H1 (cell line): ENCODE data around the gene CDH15. TPM values are rescaled to one million over a fixed set of nuclear protein-coding genes. Genes with fewer than 3 reads are reported as not detected.

ENCODE experiments used
- CTCF ChIA-PET: fragments of 300-600 bp; sonication (Branson Sonifier 250); formaldehyde crosslinking; loops from one replicate; lab custom pipeline; 2021; ENCODE audit not compliant: partially characterized antibody; lab: Charles Lee
- POLR2A ChIA-PET: fragments of 300-600 bp; sonication (Branson Sonifier 250); formaldehyde crosslinking; loops from one replicate; lab custom pipeline; 2021; ENCODE audit warnings: inconsistent platforms; ENCODE audit not compliant: partially characterized antibody; lab: Charles Lee
- DNase-seq, 2 experiments: peaks; one replicate each; pipeline versions ENCODE4 v3.0.0 to v3.0.0-alpha.2; 2010 to 2022; ENCODE audit warnings: low spot score in 2 of 2, low read depth in 1 of 2, mixed read lengths in 1 of 2
- FAIRE-seq: peaks from 2 replicates; lab custom pipeline; 2011; peaks lifted over from hg19 to GRCh38; lab: Jason Lieb, UNC
- H2AFZ ChIP-seq: 2 replicates; pipeline ENCODE4 v1.8.1; 2012; ENCODE audit warnings: low read length, inconsistent platforms
- H2AK5ac ChIP-seq: 2 replicates; pipeline ENCODE4 v1.6.1; 2013; ENCODE audit warnings: low read depth, low read length
- H2BK120ac ChIP-seq: replicated peaks from 2 replicates; pipeline ENCODE3; 2013; ENCODE audit warnings: low read depth, low read length, inconsistent platforms
- H2BK12ac ChIP-seq: 2 replicates; pipeline ENCODE4 v1.6.1; 2013; ENCODE audit warnings: low read depth, low read length
- H2BK15ac ChIP-seq: 2 replicates; pipeline ENCODE4 v1.6.1; 2013; ENCODE audit warnings: low read length
- H2BK20ac ChIP-seq: 2 replicates; pipeline ENCODE4 v1.6.1; 2013; ENCODE audit warnings: low read length
- H2BK5ac ChIP-seq: 2 replicates; pipeline ENCODE4 v1.6.1; 2013; ENCODE audit warnings: low read depth, low read length
- H3K14ac ChIP-seq: 2 replicates; pipeline ENCODE4 v1.6.1; 2013; ENCODE audit warnings: inconsistent platforms; ENCODE audit not compliant: insufficient read length
- H3K18ac ChIP-seq: 2 replicates; pipeline ENCODE4 v1.6.1; 2013; ENCODE audit warnings: low read length; ENCODE audit errors: extremely low read depth
- H3K23ac ChIP-seq: 2 replicates; pipeline ENCODE4 v1.6.1; 2013; ENCODE audit warnings: inconsistent platforms; ENCODE audit not compliant: insufficient read length
- H3K23me2 ChIP-seq: 2 replicates; pipeline ENCODE4 v1.6.1; 2013; ENCODE audit warnings: low read depth, low read length
- H3K27ac ChIP-seq: 2 replicates; pipeline ENCODE4 v1.6.1; 2011; ENCODE audit warnings: low read depth, low read length, inconsistent platforms
- H3K27me3 ChIP-seq, 4 experiments: replicated peaks in 1 of 4; 1 replicate in 1 of 4; 2 replicates in 3 of 4; pipeline versions ENCODE4 v1.6.1 to v1.8.1; 2011 to 2013; ENCODE audit warnings: low read length in 3 of 4, mild to moderate bottlenecking in 3 of 4, inconsistent platforms in 2 of 4, mixed read lengths in 2 of 4, moderate library complexity in 1 of 4; ENCODE audit not compliant: control insufficient read depth in 3 of 4, insufficient read depth in 3 of 4; ENCODE audit errors: extremely low read depth in 1 of 4
- H3K36me3 ChIP-seq, 4 experiments: 2 replicates each; pipeline versions ENCODE4 v1.6.1 to v1.8.1; 2011 to 2013; ENCODE audit warnings: mild to moderate bottlenecking in 4 of 4, low read length in 3 of 4, moderate library complexity in 2 of 4, control low read depth in 1 of 4, inconsistent platforms in 1 of 4; ENCODE audit not compliant: insufficient read depth in 4 of 4, control insufficient read depth in 2 of 4
- H3K4ac ChIP-seq: replicated peaks from 2 replicates; pipeline ENCODE3; 2013; ENCODE audit warnings: low read length, low read depth, mixed read lengths, inconsistent platforms; ENCODE audit not compliant: insufficient read length
- H3K4me1 ChIP-seq, 4 experiments: replicated peaks in 1 of 4; 1 replicate in 1 of 4; 2 replicates in 3 of 4; pipeline versions ENCODE4 v1.6.1 to v1.8.1; 2011 to 2013; ENCODE audit warnings: low read length in 3 of 4, inconsistent platforms in 2 of 4, mixed read lengths in 1 of 4; ENCODE audit not compliant: insufficient read depth in 4 of 4, control insufficient read depth in 3 of 4
- H3K4me2 ChIP-seq, 2 experiments: 2 replicates each; pipeline versions ENCODE4 v1.6.1 to v1.8.1; 2011 to 2013; ENCODE audit warnings: low read depth in 2 of 2, low read length in 2 of 2, control low read depth in 1 of 2, inconsistent platforms in 1 of 2, mild to moderate bottlenecking in 1 of 2; ENCODE audit not compliant: insufficient read depth in 1 of 2
- H3K4me3 ChIP-seq, 4 experiments: fragments of 200-600, 300-600 bp in 1 of 4; sonication (generic), shearing (Covaris generic), sonication (Bioruptor Twin) in 1 of 4; 2 replicates each; pipeline versions ENCODE4 v1.5.1 to v1.8.1; 2011 to 2016; ENCODE audit warnings: low read length in 4 of 4, low read depth in 3 of 4, control low read depth in 2 of 4, inconsistent platforms in 2 of 4, mild to moderate bottlenecking in 2 of 4, mixed read lengths in 1 of 4, moderate library complexity in 1 of 4; ENCODE audit not compliant: insufficient read depth in 2 of 4; ENCODE audit errors: extremely low read depth in 1 of 4
- H3K56ac ChIP-seq: replicated peaks from 2 replicates; pipeline ENCODE3; 2013; ENCODE audit warnings: low read depth, mild to moderate bottlenecking, mixed read lengths, low read length, inconsistent platforms; ENCODE audit not compliant: insufficient read length
- H3K79me1 ChIP-seq: 2 replicates; pipeline ENCODE4 v1.6.1; 2013; ENCODE audit warnings: low read depth, low read length, control low read depth
- H3K79me2 ChIP-seq, 2 experiments: 2 replicates each; pipeline versions ENCODE4 v1.6.1 to v1.8.1; 2012 to 2013; ENCODE audit warnings: low read length in 2 of 2, mild to moderate bottlenecking in 2 of 2, inconsistent platforms in 1 of 2; ENCODE audit not compliant: insufficient read depth in 2 of 2, control insufficient read depth in 1 of 2
- H3K9ac ChIP-seq, 4 experiments: replicated peaks in 1 of 4; 1 replicate in 1 of 4; 2 replicates in 3 of 4; pipeline versions ENCODE4 v1.6.1 to v1.8.1; 2011 to 2013; ENCODE audit warnings: low read depth in 3 of 4, low read length in 3 of 4, control low read depth in 2 of 4, mild to moderate bottlenecking in 2 of 4, moderate library complexity in 2 of 4, inconsistent platforms in 1 of 4; ENCODE audit errors: extremely low read depth in 1 of 4
- H3K9me3 ChIP-seq, 2 experiments: 2 replicates each; pipeline versions ENCODE4 v1.6.1 to v1.8.1; 2012 to 2013; ENCODE audit warnings: mild to moderate bottlenecking in 2 of 2, moderate library complexity in 2 of 2, control low read depth in 1 of 2, inconsistent platforms in 1 of 2, low read depth in 1 of 2, low read length in 1 of 2, mixed read lengths in 1 of 2; ENCODE audit not compliant: insufficient read depth in 2 of 2
- H4K20me1 ChIP-seq, 2 experiments: replicated peaks in 1 of 2; 2 replicates each; pipeline versions ENCODE3 to v1.8.1; 2011 to 2013; ENCODE audit warnings: inconsistent platforms in 2 of 2, low read length in 2 of 2, mild to moderate bottlenecking in 1 of 2; ENCODE audit not compliant: insufficient read depth in 2 of 2, control insufficient read depth in 1 of 2
- H4K5ac ChIP-seq: 2 replicates; pipeline ENCODE4 v1.6.1; 2013; ENCODE audit warnings: low read length, low read depth, mixed read lengths, inconsistent platforms; ENCODE audit not compliant: insufficient read length
- H4K8ac ChIP-seq: 2 replicates; pipeline ENCODE4 v1.8.0; 2013; ENCODE audit warnings: mild to moderate bottlenecking, moderate library complexity, low read length, inconsistent platforms; ENCODE audit not compliant: insufficient read depth; ENCODE audit errors: extremely low read depth
- H4K91ac ChIP-seq: replicated peaks from 2 replicates; pipeline ENCODE3; 2013; ENCODE audit warnings: low read length, mixed read lengths, inconsistent platforms; ENCODE audit not compliant: insufficient read length
- KDM4A ChIP-seq: IDR thresholded peaks from one replicate; pipeline ENCODE4 v1.7.1; 2012; ENCODE audit warnings: low read depth, mild to moderate bottlenecking, moderate library complexity, low read length, inconsistent platforms; ENCODE audit not compliant: severe bottlenecking
- RNF2 ChIP-seq: fragments of 200-900, 300-1000 bp; sonication (generic); IDR thresholded peaks from 2 replicates; pipeline ENCODE4 v1.7.1; 2016; ENCODE audit warnings: borderline replicate concordance, low read depth, mild to moderate bottlenecking, antibody characterized with exemption, low read length; ENCODE audit not compliant: poor library complexity, severe bottlenecking; ENCODE audit errors: missing control alignments
- WGBS, 2 experiments: shearing (Covaris generic) in 1 of 2; methylation state at CpG; one replicate each; pipeline versions ENCODE4 v1.1.6 to v1.1.7; 2013 to 2015; ENCODE audit warnings: low lambda C conversion rate in 2 of 2, mixed read lengths in 2 of 2, inconsistent platforms in 1 of 2, low coverage in 1 of 2, missing lambda C conversion rate in 1 of 2; ENCODE audit not compliant: insufficient replicate concordance in 2 of 2, insufficient coverage in 1 of 2, insufficient read length in 1 of 2; ENCODE audit errors: extremely low coverage in 1 of 2, missing lambda C conversion rate in 1 of 2; 5-methylcytosine and 5-hydroxymethylcytosine counted together
- polyA plus RNA-seq, 7 experiments: library from polyadenylated mRNA; depleted of rRNA in 3 of 7; stranded (reverse) in 5 of 7; unstranded in 2 of 7; fragments of >200 nt in 5 of 7; fragments of 200-250 nt in 2 of 7; gene quantifications; 1 replicate in 5 of 7; 2 replicates in 1 of 7; 4 replicates in 1 of 7; pipeline versions ENCODE4 v1.2.1 to v1.2.3, GENCODE V29; 2011 to 2013; ENCODE audit warnings: missing spikeins in 2 of 7, mixed read lengths in 2 of 7
- total RNA-seq: library from RNA; stranded (reverse); fragmentation: NEBNext Ultra II Directional; extraction: Animal tissue kit (Norgen Biotek cat#: 25700); gene quantifications from 2 replicates; pipeline ENCODE4 v1.2.1, GENCODE V29; 2021

Gene CDH15
- total and polyA plus RNA-seq, 2 of the 8 experiments (the other 6 are each of a cell fraction or from before 2014, with no cell fraction given): 0.50 to 0.82 TPM

DNA sequence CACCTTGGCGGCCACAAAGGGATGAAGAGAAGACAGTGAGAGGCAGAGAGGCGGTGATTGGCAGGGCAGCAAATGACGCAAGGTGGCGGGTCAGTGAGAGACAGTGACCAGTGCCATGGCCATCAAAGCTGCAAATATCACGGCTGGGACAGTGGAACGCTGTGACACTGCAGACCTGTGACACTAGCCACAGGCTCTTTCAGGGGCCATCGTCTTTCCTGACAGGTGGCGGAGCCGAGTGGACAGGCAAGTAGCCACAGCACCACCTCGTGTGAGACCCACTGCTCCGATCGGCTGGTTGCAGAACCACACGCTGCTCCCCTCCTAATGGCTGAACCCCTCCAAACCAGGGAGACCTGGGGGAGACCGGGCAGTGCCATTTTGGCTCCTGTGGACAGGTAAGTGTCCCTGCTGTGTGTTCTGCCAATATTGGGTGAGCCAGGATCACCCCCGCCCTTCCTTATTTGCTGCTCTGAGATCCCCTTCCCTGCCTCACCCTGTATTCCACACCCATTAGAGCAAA lies 38.0 kb downstream of the CDH15 start:
- no peak overlapping the region for H2BK120ac ChIP-seq
- H3K9me3 ChIP-seq: no peaks in the 10 kb centered on the region
- no peak overlapping the region for H2BK12ac ChIP-seq
- H3K27me3 ChIP-seq: no peaks in the 10 kb centered on the region
- no peak overlapping the region for H4K5ac ChIP-seq
- no peaks in the 10 kb centered on the region for H3K4me1 ChIP-seq
- no peak overlapping the region for H3K23ac ChIP-seq
- no peak overlapping the region for H3K14ac ChIP-seq
- no peak overlapping the region for H3K4me2 ChIP-seq
- WGBS, 2 experiments: 77% methylated on average over 14 of the region's 15 CpGs; no CpG with 5 or more reads in 1 of the 2 experiments
- H2BK5ac ChIP-seq: no peak overlapping the region
- H3K56ac ChIP-seq: no peak overlapping the region
- H4K20me1 ChIP-seq: peaks cover 0 to 4% of the 10 kb centered on the region in 2 experiments
- DNase-seq (no peak), FAIRE-seq (no peak)
- H3K23me2 ChIP-seq: no peaks in the 10 kb centered on the region
- H3K36me3 ChIP-seq: no peaks in the 10 kb centered on the region
- ChIA-PET CTCF (interaction anchor here (1.0 to 1.4 kb wide), 2 partner anchors 10 to 59 kb away, joined by 3 to 4 read pairs; no protein-coding TSS in a partner anchor), POLR2A (no interaction called here)
- H2AFZ ChIP-seq: no peak overlapping the region
- H4K8ac ChIP-seq: no peak overlapping the region
- no peaks in the 10 kb centered on the region for H3K79me2 ChIP-seq
- no peak overlapping the region for H3K4me3 ChIP-seq
- no peak overlapping the region for H2BK20ac ChIP-seq
- H3K79me1 ChIP-seq: no peaks in the 10 kb centered on the region
- H2AK5ac ChIP-seq: no peak overlapping the region
- no peak overlapping the region for H2BK15ac ChIP-seq
- H3K4ac ChIP-seq: no peak overlapping the region
- H3K9ac ChIP-seq: no peak overlapping the region
- H3K18ac ChIP-seq: no peak overlapping the region
- no peak overlapping the region for H3K27ac ChIP-seq
- no peak overlapping the region for H4K91ac ChIP-seq
- TF ChIP-seq KDM4A (no peak), RNF2 (no peak)
